ENCODE data around the gene CLIP4. TPM values are rescaled to one million over a fixed set of nuclear protein-coding genes. Genes with fewer than 3 reads are reported as not detected.

The CLIP4 gene
- total and polyA plus RNA-seq, 4 donors: 14.4 to 45.0 (median 19.9) TPM

DNA sequence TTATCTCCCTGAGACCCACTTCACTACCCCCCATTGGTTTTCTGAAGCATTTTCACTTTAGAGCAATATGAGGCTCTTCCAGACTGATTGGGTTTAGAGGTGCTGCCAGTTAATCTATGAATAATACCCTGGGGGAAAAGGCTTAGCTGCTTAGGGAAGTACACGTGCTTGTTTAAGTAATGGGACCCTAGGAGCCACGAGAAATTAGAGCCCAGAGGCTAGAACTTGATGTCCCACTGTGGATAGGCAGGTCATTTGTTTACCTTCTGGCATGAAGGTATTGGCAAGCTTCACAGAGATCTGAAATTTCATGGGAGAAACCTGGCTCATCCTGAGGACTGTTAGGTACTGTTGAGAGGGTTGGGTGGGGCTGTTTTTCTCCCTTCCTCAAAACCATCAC lies 59.7 kb downstream of the CLIP4 start:
- Histone ChIP-seq H3K27me3 (ENCODE audit: control insufficient read depth, insufficient read depth, low read length) (no peaks in the 10 kb centered on the region), H3K4me3 (ENCODE audit: low read depth, low read length) (no peak overlapping the region), H3K36me3 (ENCODE audit: control insufficient read depth, insufficient read depth, low read length) (no peaks in the 10 kb centered on the region), H3K27ac (ENCODE audit: low read depth, low read length) (no peak overlapping the region), H3K9me3 (ENCODE audit: control insufficient read depth, insufficient read depth, low read length) (no peaks in the 10 kb centered on the region), H3K4me1 (ENCODE audit: control insufficient read depth, insufficient read depth, low read length) (no peaks in the 10 kb centered on the region)
- DNase-seq (ENCODE audit: low read depth in 4 of 6, low spot score in 6 of 6): no peak
- 55% methylated on average over 2 of the region's 2 CpGs for WGBS (ENCODE audit: insufficient coverage)

DNA sequence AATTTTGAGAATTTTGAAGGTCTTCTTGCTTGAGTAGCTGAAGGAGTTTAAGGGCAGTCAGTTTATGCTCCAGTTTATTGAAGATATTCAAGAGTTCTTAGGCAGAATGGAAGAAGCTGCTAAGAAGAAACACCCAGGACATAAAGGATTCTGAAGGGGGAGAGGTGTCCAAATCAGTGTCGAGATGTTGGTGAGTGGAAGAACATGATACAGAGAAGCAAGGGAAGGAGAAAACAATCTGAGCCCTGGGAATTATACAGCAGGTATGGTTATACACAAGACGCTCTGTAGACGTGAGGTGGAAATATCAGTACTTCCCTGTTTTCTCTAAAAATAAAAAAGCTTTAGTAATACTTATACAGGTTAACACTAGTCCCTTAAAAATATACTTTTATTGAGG lies 60.1 kb downstream of the CLIP4 start:
- Histone ChIP-seq H3K36me3 (ENCODE audit: control insufficient read depth, insufficient read depth, low read length) (no peaks in the 10 kb centered on the region), H3K27me3 (ENCODE audit: control insufficient read depth, insufficient read depth, low read length) (no peaks in the 10 kb centered on the region), H3K4me1 (ENCODE audit: control insufficient read depth, insufficient read depth, low read length) (no peaks in the 10 kb centered on the region), H3K27ac (ENCODE audit: low read depth, low read length) (no peak overlapping the region), H3K9me3 (ENCODE audit: control insufficient read depth, insufficient read depth, low read length) (no peaks in the 10 kb centered on the region), H3K4me3 (ENCODE audit: low read depth, low read length) (no peak overlapping the region)
- WGBS (ENCODE audit: insufficient coverage): 89% methylated on average over 1 of the region's 3 CpGs
- no peak for DNase-seq (ENCODE audit: low read depth in 4 of 6, low spot score in 6 of 6)

DNA sequence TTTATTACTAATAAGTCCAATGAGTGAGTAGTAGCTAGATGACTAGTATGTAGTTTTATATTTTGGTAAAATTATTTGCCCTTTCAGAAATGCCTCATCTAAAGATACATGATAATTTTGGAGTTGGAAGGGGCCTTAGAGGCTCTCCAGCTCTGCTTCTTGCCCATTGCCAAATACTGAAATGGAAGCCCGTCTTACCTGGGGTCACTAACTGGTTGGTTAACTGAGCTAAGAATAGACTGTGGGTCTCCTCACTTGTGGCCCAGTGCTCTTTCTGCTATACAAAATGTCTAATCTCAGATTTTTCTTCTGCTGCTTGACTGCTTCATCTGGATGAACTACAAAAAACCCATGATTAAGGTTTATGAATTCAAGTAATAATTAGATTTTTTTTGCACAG lies 67.1 kb downstream of the CLIP4 start:
- no peaks in the 10 kb centered on the region for H3K27me3 ChIP-seq (ENCODE audit: control insufficient read depth, insufficient read depth, low read length)
- H3K9me3 ChIP-seq (ENCODE audit: control insufficient read depth, insufficient read depth, low read length): no peaks in the 10 kb centered on the region
- no peaks in the 10 kb centered on the region for H3K4me1 ChIP-seq (ENCODE audit: control insufficient read depth, insufficient read depth, low read length)
- H3K4me3 ChIP-seq (ENCODE audit: low read depth, low read length): no peak overlapping the region
- 100% methylated on average over 1 of the region's 1 CpG for WGBS (ENCODE audit: insufficient coverage)
- H3K36me3 ChIP-seq (ENCODE audit: control insufficient read depth, insufficient read depth, low read length): peaks cover 3% of the 10 kb centered on the region
- H3K27ac ChIP-seq (ENCODE audit: low read depth, low read length): no peak overlapping the region
- no peak for DNase-seq (ENCODE audit: low read depth in 4 of 6, low spot score in 6 of 6)

DNA sequence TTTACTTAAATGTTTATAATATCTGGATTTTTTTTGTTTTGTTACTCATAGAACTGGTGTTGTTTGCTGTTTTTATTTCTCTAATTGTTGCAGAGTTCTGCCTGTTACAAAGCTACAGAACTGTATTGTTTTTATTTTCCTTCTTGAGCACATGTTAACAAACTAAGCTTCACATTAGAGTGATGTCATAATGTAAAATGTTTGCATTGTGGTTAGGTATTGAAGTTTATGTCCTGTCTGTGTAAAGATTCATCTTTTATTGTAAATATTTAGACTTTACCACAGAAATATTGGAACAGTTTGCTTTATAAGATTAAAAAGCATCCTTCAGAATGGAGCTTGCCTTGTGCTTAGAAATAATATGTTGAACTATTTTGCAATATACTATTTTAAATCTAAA lies 67.7 kb downstream of the CLIP4 start:
- H3K9me3 ChIP-seq (ENCODE audit: control insufficient read depth, insufficient read depth, low read length): no peaks in the 10 kb centered on the region
- H3K4me3 ChIP-seq (ENCODE audit: low read depth, low read length): no peak overlapping the region
- H3K27ac ChIP-seq (ENCODE audit: low read depth, low read length): no peak overlapping the region
- H3K36me3 ChIP-seq (ENCODE audit: control insufficient read depth, insufficient read depth, low read length): peaks cover 3% of the 10 kb centered on the region
- H3K4me1 ChIP-seq (ENCODE audit: control insufficient read depth, insufficient read depth, low read length): no peaks in the 10 kb centered on the region
- no peak for DNase-seq (ENCODE audit: low read depth in 4 of 6, low spot score in 6 of 6)
- no peaks in the 10 kb centered on the region for H3K27me3 ChIP-seq (ENCODE audit: control insufficient read depth, insufficient read depth, low read length)

DNA sequence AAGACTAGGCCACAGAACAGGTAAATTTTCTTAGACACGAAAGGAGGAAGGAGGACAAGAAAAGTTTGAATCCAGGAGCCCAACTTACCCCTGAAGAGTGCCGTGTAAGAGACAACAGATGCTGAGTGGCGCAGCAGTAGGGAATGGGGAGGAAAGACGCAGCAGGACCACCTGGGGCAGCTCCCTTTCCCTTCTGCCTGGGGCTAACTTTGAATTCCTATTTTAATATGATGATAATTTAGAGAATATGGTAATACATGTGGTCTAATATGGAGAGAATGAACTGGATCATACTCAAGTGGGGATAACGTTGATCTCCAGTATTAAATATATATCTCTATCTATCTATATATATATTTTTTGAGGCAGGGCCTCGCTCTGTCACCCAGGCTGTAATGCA lies 69.3 kb downstream of the CLIP4 start:
- H3K4me1 ChIP-seq (ENCODE audit: control insufficient read depth, insufficient read depth, low read length): no peaks in the 10 kb centered on the region
- no peak for DNase-seq (ENCODE audit: low read depth in 4 of 6, low spot score in 6 of 6)
- H3K36me3 ChIP-seq (ENCODE audit: control insufficient read depth, insufficient read depth, low read length): peaks cover 3% of the 10 kb centered on the region
- 100% methylated on average over 2 of the region's 6 CpGs for WGBS (ENCODE audit: insufficient coverage)
- no peak overlapping the region for H3K4me3 ChIP-seq (ENCODE audit: low read depth, low read length)
- no peaks in the 10 kb centered on the region for H3K9me3 ChIP-seq (ENCODE audit: control insufficient read depth, insufficient read depth, low read length)
- no peak overlapping the region for H3K27ac ChIP-seq (ENCODE audit: low read depth, low read length)
- H3K27me3 ChIP-seq (ENCODE audit: control insufficient read depth, insufficient read depth, low read length): no peaks in the 10 kb centered on the region

DNA sequence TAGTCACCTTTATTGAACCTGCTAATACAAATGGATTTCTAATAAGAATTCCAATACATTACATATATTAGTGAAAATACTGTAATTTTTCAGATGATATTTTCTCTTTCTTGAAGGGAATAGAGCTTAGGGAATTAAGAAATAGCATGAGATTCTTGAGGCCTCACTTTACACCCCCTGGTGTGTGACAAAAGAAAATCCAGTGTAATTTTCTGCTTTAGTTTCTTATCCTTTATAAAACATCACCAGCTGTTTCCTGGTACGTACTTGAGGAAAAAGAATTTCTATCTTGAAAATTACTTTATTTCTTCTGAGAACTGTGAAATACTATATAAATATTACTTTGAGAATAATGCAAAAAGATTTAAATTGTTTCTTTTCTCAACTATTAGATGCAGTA lies 71.6 kb downstream of the CLIP4 start:
- Histone ChIP-seq H3K9me3 (ENCODE audit: control insufficient read depth, insufficient read depth, low read length) (no peaks in the 10 kb centered on the region), H3K4me3 (ENCODE audit: low read depth, low read length) (no peak overlapping the region), H3K27ac (ENCODE audit: low read depth, low read length) (no peak overlapping the region), H3K27me3 (ENCODE audit: control insufficient read depth, insufficient read depth, low read length) (no peaks in the 10 kb centered on the region), H3K4me1 (ENCODE audit: control insufficient read depth, insufficient read depth, low read length) (no peaks in the 10 kb centered on the region), H3K36me3 (ENCODE audit: control insufficient read depth, insufficient read depth, low read length) (no peaks in the 10 kb centered on the region)
- no CpG with 5 or more reads among the region's 1 CpG for WGBS (ENCODE audit: insufficient coverage)
- DNase-seq (ENCODE audit: low read depth in 4 of 6, low spot score in 6 of 6): no peak

DNA sequence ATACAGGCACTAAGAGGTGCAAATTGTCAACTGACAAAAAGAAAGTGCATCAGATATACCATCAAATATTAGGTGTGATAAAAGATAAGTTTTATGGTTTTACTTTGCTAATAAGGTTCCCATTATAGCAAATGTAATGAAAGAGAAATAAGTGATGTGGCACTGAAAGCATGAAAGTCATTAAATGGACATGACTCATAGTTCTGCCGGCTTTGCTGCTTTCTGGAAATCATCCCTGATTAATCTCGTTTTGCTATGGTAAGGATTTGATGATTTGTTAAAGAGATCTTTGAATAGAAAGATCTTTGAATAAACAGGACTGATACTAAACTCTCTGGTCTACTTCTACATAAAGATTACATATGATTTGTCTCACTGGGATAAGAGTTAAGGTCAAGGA lies 72.7 kb downstream of the CLIP4 start:
- WGBS (ENCODE audit: insufficient coverage): no CpG with 5 or more reads among the region's 2 CpGs
- H3K27ac ChIP-seq (ENCODE audit: low read depth, low read length): no peak overlapping the region
- H3K9me3 ChIP-seq (ENCODE audit: control insufficient read depth, insufficient read depth, low read length): no peaks in the 10 kb centered on the region
- no peaks in the 10 kb centered on the region for H3K36me3 ChIP-seq (ENCODE audit: control insufficient read depth, insufficient read depth, low read length)
- no peak overlapping the region for H3K4me3 ChIP-seq (ENCODE audit: low read depth, low read length)
- H3K4me1 ChIP-seq (ENCODE audit: control insufficient read depth, insufficient read depth, low read length): no peaks in the 10 kb centered on the region
- no peaks in the 10 kb centered on the region for H3K27me3 ChIP-seq (ENCODE audit: control insufficient read depth, insufficient read depth, low read length)
- DNase-seq (ENCODE audit: low read depth in 4 of 6, low spot score in 6 of 6): no peak

DNA sequence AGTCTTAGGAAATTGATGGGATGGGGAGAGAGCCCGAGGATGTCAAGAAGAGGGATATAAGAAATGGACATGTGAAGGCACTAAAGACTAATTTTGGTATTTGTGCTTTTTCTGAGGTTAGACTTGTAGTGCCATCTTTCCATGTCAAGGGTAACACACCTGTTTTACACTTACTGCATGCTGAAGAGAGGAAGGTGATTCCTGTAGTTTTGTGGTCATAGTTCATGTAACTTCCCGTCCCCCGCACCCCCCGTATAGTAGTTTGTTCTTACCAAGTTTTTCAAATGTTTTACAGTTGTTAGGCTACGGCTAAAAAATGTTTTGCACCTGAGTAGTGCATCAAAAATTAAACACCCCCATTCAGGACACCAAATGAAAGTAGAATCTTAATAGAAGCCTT lies 73.8 kb downstream of the CLIP4 start:
- no peak for DNase-seq (ENCODE audit: low read depth in 4 of 6, low spot score in 6 of 6)
- no peaks in the 10 kb centered on the region for H3K4me1 ChIP-seq (ENCODE audit: control insufficient read depth, insufficient read depth, low read length)
- no peaks in the 10 kb centered on the region for H3K27me3 ChIP-seq (ENCODE audit: control insufficient read depth, insufficient read depth, low read length)
- H3K4me3 ChIP-seq (ENCODE audit: low read depth, low read length): no peak overlapping the region
- no peak overlapping the region for H3K27ac ChIP-seq (ENCODE audit: low read depth, low read length)
- WGBS (ENCODE audit: insufficient coverage): 60% methylated on average over 1 of the region's 5 CpGs
- H3K36me3 ChIP-seq (ENCODE audit: control insufficient read depth, insufficient read depth, low read length): peaks cover 3% of the 10 kb centered on the region
- no peaks in the 10 kb centered on the region for H3K9me3 ChIP-seq (ENCODE audit: control insufficient read depth, insufficient read depth, low read length)

DNA sequence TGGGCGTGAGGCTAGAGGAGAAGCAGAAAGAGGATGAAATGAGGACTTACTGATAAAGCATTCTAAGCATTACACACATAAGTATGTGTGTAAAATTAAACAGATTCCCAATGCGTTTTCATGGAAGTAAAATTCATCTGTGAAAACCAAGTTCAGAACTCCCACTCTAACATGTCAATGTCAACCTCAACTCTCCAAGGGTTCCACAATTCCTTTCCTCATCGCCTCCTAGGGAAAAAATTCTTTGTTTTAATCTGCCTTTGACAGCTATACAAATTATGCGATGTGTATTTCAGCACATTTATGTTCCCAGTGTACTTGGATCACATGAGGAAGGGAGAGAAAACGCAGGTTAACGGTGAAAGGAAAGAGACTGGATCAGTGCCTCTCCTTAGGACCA lies 76.6 kb downstream of the CLIP4 start:
- Histone ChIP-seq H3K27me3 (ENCODE audit: control insufficient read depth, insufficient read depth, low read length) (no peaks in the 10 kb centered on the region), H3K27ac (ENCODE audit: low read depth, low read length) (no peak overlapping the region), H3K36me3 (ENCODE audit: control insufficient read depth, insufficient read depth, low read length) (peaks cover 3% of the 10 kb centered on the region), H3K4me3 (ENCODE audit: low read depth, low read length) (no peak overlapping the region), H3K4me1 (ENCODE audit: control insufficient read depth, insufficient read depth, low read length) (no peaks in the 10 kb centered on the region), H3K9me3 (ENCODE audit: control insufficient read depth, insufficient read depth, low read length) (no peaks in the 10 kb centered on the region)
- no peak for DNase-seq (ENCODE audit: low read depth in 4 of 6, low spot score in 6 of 6)
- WGBS (ENCODE audit: insufficient coverage): 95% methylated on average over 3 of the region's 6 CpGs

DNA sequence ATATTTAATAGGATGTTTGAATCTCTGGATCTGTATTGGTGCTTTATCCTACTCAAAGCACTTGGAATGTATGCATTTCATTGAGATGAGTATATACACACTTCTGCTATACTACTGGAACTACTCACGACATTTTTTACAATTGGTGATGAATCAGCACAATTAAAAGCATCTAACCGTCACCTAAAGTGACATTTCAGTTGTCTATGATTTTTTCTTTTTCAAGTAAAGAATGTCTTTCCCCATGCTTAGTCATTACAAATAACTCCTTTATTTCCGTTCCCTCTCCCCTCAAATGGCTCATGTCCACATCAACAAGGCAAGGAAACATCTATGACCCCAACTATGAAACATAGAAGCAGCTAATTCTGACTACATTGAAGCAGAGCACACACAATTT lies 77.3 kb downstream of the CLIP4 start:
- no peaks in the 10 kb centered on the region for H3K27me3 ChIP-seq (ENCODE audit: control insufficient read depth, insufficient read depth, low read length)
- no peaks in the 10 kb centered on the region for H3K4me1 ChIP-seq (ENCODE audit: control insufficient read depth, insufficient read depth, low read length)
- 80% methylated on average over 1 of the region's 3 CpGs for WGBS (ENCODE audit: insufficient coverage)
- H3K9me3 ChIP-seq (ENCODE audit: control insufficient read depth, insufficient read depth, low read length): no peaks in the 10 kb centered on the region
- no peak for DNase-seq (ENCODE audit: low read depth in 4 of 6, low spot score in 6 of 6)
- H3K27ac ChIP-seq (ENCODE audit: low read depth, low read length): no peak overlapping the region
- no peak overlapping the region for H3K4me3 ChIP-seq (ENCODE audit: low read depth, low read length)
- peaks cover 3% of the 10 kb centered on the region for H3K36me3 ChIP-seq (ENCODE audit: control insufficient read depth, insufficient read depth, low read length)

Measured in spinal cord (tissue), 10 donors.